ENCODE data around the gene PIK3C2B.

Gene PIK3C2B

GRCh38 chr1:204506201-204506968 is 11.8 kb upstream of the PIK3C2B start:
- TF ChIP-seq Cebpa-rat (IDR thresholded peaks at IDR 0.05) = no peak
- Histone ChIP-seq H3K4me2 (peak overlapping the region; percentile 82), H3K27ac (peak overlapping the region; percentile 94), H3K4me1 (peaks cover 62% of the 10 kb centered on the region), H3K36me3 (no peaks in the 10 kb centered on the region), H3K27me3 (no peaks in the 10 kb centered on the region), H3K9ac (peak overlapping the region; percentile 88), H3K9me3 (peaks cover 13% of the 10 kb centered on the region), H3K4me3 (peak overlapping the region; percentile 66), H4K20me1 (no peaks in the 10 kb centered on the region)

GRCh38 chr1:204505674-204506200 is 11.1 kb upstream of the PIK3C2B start:
- no peaks in the 10 kb centered on the region for H4K20me1 ChIP-seq
- no peaks in the 10 kb centered on the region for H3K36me3 ChIP-seq
- peak overlapping the region; percentile 94 for H3K27ac ChIP-seq
- H3K9ac ChIP-seq = peak overlapping the region; percentile 88
- peak overlapping the region; percentile 82 for H3K4me2 ChIP-seq
- peak overlapping the region; percentile 66 for H3K4me3 ChIP-seq
- TF ChIP-seq Cebpa-rat (IDR thresholded peaks at IDR 0.05) = no peak
- H3K9me3 ChIP-seq = peaks cover 10% of the 10 kb centered on the region
- H3K4me1 ChIP-seq = peaks cover 55% of the 10 kb centered on the region
- no peaks in the 10 kb centered on the region for H3K27me3 ChIP-seq

GRCh38 chr1:204503913-204504519 is 9.4 kb upstream of the PIK3C2B start:
- H3K4me2 ChIP-seq = peak overlapping the region; percentile 24; the same call in 1 of the 2 replicates
- peaks cover 58% of the 10 kb centered on the region for H3K4me1 ChIP-seq
- no peak overlapping the region for H3K4me3 ChIP-seq
- H4K20me1 ChIP-seq = no peaks in the 10 kb centered on the region
- H3K36me3 ChIP-seq = no peaks in the 10 kb centered on the region
- no peaks in the 10 kb centered on the region for H3K9me3 ChIP-seq
- H3K27me3 ChIP-seq = no peaks in the 10 kb centered on the region
- no peak overlapping the region for H3K9ac ChIP-seq
- TF ChIP-seq Cebpa-rat (IDR thresholded peaks at IDR 0.05) = no peak
- no peak overlapping the region for H3K27ac ChIP-seq

DNA sequence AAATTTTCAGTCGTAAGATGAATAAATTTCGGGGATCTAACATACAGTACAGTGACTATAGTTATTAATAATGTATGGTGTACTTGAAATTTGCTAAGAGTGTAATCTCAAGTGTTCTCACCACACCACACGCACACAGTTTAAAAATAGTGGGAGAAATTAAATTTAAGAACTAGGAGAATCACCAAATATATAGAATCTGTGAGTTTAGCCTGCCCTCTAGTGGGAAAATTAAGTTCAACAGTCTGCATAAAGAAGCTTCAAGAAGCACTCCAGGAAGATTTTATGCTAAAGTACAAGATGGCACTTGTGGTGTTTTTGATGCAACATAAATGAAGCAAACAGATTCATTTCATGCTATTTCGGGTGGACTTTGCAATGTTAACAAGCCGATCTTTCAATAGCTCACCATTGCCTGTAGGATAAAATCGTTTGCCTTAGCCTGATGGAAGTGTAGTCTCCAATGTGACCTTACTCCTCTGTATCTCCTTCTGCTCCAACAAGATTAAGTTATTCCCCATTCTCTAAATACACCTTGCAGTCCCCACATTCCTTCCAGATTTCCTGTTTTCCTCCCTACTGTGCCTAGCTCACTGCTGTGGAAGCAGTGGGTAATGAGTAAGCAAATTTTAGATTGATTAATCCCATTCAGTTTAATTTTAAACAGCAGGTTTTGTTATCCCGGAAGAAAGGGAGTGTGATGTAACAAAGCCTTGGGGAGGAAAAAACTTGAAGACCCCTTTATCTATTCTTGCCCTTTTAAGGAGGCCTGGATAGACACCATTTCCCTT is 8.7 kb upstream of the PIK3C2B start:
- H3K4me2 ChIP-seq = peak overlapping the region; percentile 24
- H3K27ac ChIP-seq = no peak overlapping the region
- no peaks in the 10 kb centered on the region for H4K20me1 ChIP-seq
- H3K4me3 ChIP-seq = no peak overlapping the region
- peaks cover 59% of the 10 kb centered on the region for H3K4me1 ChIP-seq
- H3K36me3 ChIP-seq = no peaks in the 10 kb centered on the region
- no peaks in the 10 kb centered on the region for H3K9me3 ChIP-seq
- no peaks in the 10 kb centered on the region for H3K27me3 ChIP-seq
- no peak overlapping the region for H3K9ac ChIP-seq
- TF ChIP-seq Cebpa-rat (IDR thresholded peaks at IDR 0.05) = no peak

DNA sequence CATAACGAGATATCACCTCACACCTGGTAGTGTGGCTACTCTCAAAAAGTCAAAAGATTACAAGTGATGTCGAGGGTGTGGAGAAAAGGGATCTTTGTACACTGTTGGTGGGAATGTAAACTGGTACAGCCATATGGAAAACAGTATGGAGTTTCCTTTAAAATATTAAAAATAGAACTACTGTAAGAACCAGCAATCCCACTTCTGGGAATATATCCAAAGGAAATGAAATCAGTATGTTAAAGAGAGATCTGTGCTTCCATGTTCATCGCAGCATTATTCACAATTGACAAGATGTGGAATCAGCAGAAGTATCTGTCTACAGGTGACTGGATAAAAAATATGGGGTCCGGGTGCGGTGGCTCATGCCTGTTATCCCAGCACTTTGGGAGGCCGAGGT is 7.6 kb upstream of the PIK3C2B start:
- Histone ChIP-seq H3K4me3 (no peak overlapping the region), H3K4me1 (peaks cover 57% of the 10 kb centered on the region), H3K36me3 (no peaks in the 10 kb centered on the region), H3K27ac (no peak overlapping the region), H3K27me3 (no peaks in the 10 kb centered on the region), H3K9ac (no peak overlapping the region), H3K4me2 (no peak overlapping the region), H4K20me1 (no peaks in the 10 kb centered on the region), H3K9me3 (no peaks in the 10 kb centered on the region)
- no peak for TF ChIP-seq Cebpa-rat (IDR thresholded peaks at IDR 0.05)

GRCh38 chr1:204499511-204500468 is 5.2 kb upstream of the PIK3C2B start:
- Histone ChIP-seq H3K4me3 (no peak overlapping the region), H3K9me3 (no peaks in the 10 kb centered on the region), H3K4me1 (peaks cover 69% of the 10 kb centered on the region), H3K36me3 (no peaks in the 10 kb centered on the region), H3K4me2 (peak overlapping the region; percentile 38), H3K27me3 (no peaks in the 10 kb centered on the region), H4K20me1 (no peaks in the 10 kb centered on the region), H3K9ac (no peak overlapping the region), H3K27ac (no peak overlapping the region)
- TF ChIP-seq Cebpa-rat (IDR thresholded peaks at IDR 0.05) = no peak

DNA sequence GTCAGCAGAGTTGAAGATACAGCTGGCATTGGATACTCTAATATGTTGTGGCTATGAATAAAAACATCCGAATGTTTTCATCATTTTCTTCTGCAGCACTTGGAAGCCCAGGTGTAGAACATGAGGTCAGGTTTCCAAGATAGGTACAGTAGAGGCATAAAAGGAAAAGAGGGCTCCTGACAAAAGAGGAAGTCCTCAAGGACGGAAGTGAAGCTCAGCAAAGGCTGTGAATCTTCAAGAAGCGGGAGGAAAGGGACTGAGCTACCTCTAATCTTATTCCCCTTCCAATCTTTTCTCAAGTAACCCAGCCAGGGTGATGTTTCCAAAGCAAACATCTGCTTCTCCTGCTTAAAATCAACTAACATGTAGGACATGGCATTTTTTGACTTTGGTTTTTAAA is 4.4 kb upstream of the PIK3C2B start:
- no peaks in the 10 kb centered on the region for H4K20me1 ChIP-seq
- no peak overlapping the region for H3K27ac ChIP-seq
- H3K4me1 ChIP-seq = peaks cover 61% of the 10 kb centered on the region
- no peaks in the 10 kb centered on the region for H3K27me3 ChIP-seq
- no peak for TF ChIP-seq Cebpa-rat (IDR thresholded peaks at IDR 0.05)
- no peaks in the 10 kb centered on the region for H3K36me3 ChIP-seq
- no peaks in the 10 kb centered on the region for H3K9me3 ChIP-seq
- H3K9ac ChIP-seq = no peak overlapping the region
- peak overlapping the region; percentile 38 for H3K4me2 ChIP-seq
- no peak overlapping the region for H3K4me3 ChIP-seq

- 0 out of 2 replicates have a peak overlapping the region, but pooled peaks have one; percentile 93 for H3K9ac ChIP-seq
- peak overlapping the region; percentile 100 for H3K4me2 ChIP-seq
- 0 out of 2 replicates have a peak overlapping the region, but pooled peaks have one; percentile 97 for H3K27ac ChIP-seq
- no peaks in the 10 kb centered on the region for H3K27me3 ChIP-seq
- H3K36me3 ChIP-seq = no peaks in the 10 kb centered on the region; the same call in 1 of the 2 replicates
- peaks cover 26% of the 10 kb centered on the region for H4K20me1 ChIP-seq
- peaks cover 74% of the 10 kb centered on the region for H3K4me1 ChIP-seq
- H3K9me3 ChIP-seq = no peaks in the 10 kb centered on the region
- peak overlapping the region; percentile 88 for H3K4me3 ChIP-seq
- TF ChIP-seq Cebpa-rat (IDR thresholded peaks at IDR 0.05) = no peak
Measured at GRCh38 chr1:204495777-204496176, 1.2 kb upstream of the PIK3C2B start.
